ENCODE data around the gene DNMT1. TPM values are rescaled to one million over a fixed set of nuclear protein-coding genes. Genes with fewer than 3 reads are reported as not detected.

DNMT1 gene
- polyA plus RNA-seq, 1 donor from 2014 or later, result 74.6 TPM

DNA sequence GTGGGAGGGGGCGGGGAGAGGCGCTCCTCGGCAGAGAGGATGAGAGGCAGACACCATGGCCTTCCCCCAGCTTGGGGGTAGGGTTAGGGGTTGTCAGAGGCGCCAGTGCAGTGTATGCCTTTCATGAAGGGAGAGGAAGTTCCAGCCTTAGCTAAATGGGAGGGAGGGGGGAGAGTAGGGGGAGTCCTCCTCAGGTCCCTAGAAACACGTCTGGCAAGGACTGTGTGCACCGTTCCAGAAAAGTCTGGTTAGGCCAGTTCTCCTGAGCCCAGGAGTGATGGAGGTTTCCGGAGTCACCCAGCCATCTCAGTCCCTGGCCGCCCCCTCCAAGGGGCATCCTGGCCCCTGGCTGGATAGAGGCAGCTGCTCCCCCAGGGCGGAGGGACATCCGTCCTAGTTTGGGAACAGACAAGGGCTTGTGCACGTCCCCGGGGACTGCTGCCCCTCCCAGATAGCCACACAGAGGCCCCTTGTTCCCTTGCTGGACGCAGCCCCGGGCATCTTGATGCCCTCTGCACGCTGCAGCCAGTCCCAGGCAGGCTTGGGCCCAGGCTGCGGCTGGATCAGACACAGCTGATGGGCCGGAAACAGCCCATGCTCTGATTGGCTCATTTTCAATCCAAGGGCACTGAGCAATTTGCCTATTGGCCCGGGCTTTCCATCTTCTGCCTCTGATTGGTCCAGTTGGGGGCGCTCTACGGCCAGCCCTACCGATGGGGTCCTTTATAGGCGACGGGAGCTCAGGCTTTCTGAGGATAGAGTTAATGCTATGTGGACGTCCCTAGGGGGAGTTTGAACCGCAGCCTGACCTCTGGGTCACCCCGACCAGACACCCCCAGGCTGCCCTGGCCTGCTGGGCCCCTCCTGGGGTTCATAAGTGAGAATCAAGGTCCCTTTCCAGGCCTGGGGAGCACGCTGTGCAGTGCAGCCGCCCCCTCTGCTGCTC, 32.5 kb upstream of the DNMT1 start:
- H3K27ac Mint-ChIP-seq, result peak overlapping the region in 1 of 3 donors; percentile 80
- H3K4me3 Mint-ChIP-seq, result no peak overlapping the region
- H3K4me1 Mint-ChIP-seq, result peaks cover 6 to 24% (median 9%) of the 10 kb centered on the region in 3 donors
- H3K36me3 Mint-ChIP-seq, result peaks cover 2% of the 10 kb centered on the region
- H3K9me3 Mint-ChIP-seq, result no peaks in the 10 kb centered on the region
- H3K27me3 Mint-ChIP-seq, result no peaks in the 10 kb centered on the region

DNA sequence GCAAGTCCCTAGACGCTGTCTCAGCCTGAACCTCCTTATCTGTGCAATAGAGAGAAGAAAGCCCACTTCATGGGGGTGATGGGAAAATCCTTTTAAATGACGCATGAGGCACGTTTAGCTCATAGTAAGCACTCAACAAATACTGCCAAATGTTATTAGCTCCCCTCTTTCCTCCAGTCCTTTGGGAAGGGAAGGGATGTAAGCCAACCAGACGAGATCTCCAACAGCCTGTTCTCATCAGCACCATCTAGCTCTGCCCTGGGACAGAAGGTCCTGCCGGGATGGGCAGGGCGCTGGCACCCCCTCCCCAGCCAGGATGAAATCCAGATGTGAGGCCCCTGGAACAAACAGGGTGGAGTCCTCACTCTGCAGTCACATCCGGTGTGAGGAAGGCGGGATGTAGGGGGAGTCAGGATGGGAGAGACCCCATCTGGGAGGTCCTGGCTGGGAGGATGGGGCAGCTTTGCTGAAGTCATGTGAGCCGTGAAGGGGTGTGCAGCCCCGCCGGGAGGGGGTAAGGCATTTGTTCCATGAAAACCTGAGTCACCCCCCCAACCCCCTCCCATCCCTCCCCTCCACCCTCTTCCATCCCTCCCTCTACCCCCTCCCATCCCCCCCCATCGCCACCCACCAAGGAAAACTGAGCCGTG, 31.7 kb upstream of the DNMT1 start:
- Mint-ChIP-seq H3K4me3 (peak overlapping the region in 1 of 4 donors; percentile 26), H3K27me3 (no peaks in the 10 kb centered on the region), H3K36me3 (peaks cover 2% of the 10 kb centered on the region), H3K9me3 (no peaks in the 10 kb centered on the region), H3K4me1 (peaks cover 5 to 17% (median 6%) of the 10 kb centered on the region in 3 donors), H3K27ac (peak overlapping the region in 1 of 3 donors; percentile 19)

DNA sequence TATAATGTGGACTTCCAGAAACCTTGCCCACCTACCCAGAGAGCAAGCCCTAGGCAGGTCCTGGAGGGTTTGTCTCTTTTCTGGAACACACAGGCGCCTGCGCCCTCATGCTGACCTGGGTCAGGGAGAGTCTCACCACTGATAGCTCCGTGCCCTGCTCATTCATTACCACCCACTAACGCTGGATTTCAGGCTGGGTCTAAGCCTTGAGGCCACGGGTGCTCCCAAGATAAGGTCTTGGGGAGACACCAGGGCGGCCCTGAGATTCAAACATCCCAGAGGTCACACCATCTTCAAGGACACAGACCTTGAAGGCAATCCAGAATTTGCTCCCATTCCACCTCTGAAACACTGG, 31.2 kb upstream of the DNMT1 start:
- H3K4me3 Mint-ChIP-seq, result peak overlapping the region in 1 of 4 donors; percentile 26

DNA sequence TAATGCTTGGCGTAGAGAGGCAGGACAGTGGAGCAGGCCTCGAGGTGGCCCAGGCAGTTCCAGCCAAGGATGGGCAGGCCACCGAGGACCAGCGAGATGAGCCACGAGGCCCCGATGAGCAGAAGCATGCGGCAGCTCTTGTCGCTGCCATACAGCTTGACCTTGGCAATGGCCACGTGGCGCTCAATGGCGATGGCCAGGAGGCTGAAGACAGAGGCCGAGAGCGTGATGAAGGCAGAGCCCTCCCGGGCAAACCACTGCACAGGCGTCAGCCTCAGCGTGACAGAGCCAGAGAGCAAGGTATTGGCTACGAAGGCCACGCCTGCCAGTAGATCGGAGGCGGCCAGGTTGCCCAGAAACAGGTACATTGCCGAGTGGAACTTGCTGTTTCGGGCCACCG, 29.6 kb upstream of the DNMT1 start:
- H3K27ac Mint-ChIP-seq, result no peak overlapping the region
- H3K9me3 Mint-ChIP-seq, result no peaks in the 10 kb centered on the region
- no peak overlapping the region for H3K4me3 Mint-ChIP-seq

More for the DNA sequence above, 31.2 kb upstream of the DNMT1 start:
- Mint-ChIP-seq H3K27ac (peak overlapping the region in 1 of 3 donors; percentile 19), H3K9me3 (no peaks in the 10 kb centered on the region), H3K4me1 (peaks cover 3 to 14% (median 6%) of the 10 kb centered on the region in 3 donors), H3K27me3 (no peaks in the 10 kb centered on the region), H3K36me3 (peaks cover 2% of the 10 kb centered on the region)

DNA sequence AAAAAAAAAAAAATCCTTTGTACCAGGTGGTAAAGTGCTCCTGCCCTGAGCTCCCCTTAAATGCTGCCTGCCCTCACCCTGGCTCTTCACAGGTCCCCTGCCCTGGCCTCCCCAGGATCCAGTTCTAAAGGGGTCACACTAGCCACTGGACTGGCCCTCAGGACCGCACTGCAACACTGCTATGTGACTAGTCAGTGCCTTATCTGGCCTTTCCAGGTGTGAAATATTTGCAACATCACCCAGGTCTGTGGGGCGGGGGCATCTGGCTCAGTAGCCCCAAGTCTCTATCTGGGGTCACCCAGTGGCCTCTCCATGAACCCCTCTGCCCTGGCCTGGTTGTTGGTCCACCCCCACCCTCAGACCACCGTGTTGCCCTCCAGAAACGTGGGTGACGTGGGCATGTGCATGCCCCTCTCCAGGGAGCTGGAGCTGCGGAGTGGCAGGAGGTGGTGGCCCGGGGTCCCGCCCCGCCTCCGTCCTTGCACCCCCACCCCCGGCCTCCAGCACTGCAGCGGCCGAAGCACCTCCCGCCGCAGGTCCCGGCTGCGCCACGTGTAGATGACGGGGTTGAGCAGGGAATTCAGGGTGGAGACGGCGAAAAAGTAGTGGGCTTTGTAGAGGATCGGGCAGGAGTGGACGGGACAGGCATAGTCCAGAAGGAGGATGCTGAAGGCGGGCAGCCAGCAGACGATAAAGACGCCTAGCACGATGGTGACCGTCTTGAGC, 28.9 kb upstream of the DNMT1 start:
- Mint-ChIP-seq H3K9me3 (no peaks in the 10 kb centered on the region), H3K36me3 (peaks cover 2% of the 10 kb centered on the region), H3K27me3 (peaks cover 3% of the 10 kb centered on the region), H3K4me3 (no peak overlapping the region), H3K4me1 (peaks cover 3 to 12% (median 4%) of the 10 kb centered on the region in 3 donors), H3K27ac (no peak overlapping the region)

More for the DNA sequence above, 29.6 kb upstream of the DNMT1 start:
- peaks cover 2% of the 10 kb centered on the region for H3K36me3 Mint-ChIP-seq
- peaks cover 2 to 9% (median 3%) of the 10 kb centered on the region in 3 donors for H3K4me1 Mint-ChIP-seq
- peaks cover 3% of the 10 kb centered on the region for H3K27me3 Mint-ChIP-seq

DNA sequence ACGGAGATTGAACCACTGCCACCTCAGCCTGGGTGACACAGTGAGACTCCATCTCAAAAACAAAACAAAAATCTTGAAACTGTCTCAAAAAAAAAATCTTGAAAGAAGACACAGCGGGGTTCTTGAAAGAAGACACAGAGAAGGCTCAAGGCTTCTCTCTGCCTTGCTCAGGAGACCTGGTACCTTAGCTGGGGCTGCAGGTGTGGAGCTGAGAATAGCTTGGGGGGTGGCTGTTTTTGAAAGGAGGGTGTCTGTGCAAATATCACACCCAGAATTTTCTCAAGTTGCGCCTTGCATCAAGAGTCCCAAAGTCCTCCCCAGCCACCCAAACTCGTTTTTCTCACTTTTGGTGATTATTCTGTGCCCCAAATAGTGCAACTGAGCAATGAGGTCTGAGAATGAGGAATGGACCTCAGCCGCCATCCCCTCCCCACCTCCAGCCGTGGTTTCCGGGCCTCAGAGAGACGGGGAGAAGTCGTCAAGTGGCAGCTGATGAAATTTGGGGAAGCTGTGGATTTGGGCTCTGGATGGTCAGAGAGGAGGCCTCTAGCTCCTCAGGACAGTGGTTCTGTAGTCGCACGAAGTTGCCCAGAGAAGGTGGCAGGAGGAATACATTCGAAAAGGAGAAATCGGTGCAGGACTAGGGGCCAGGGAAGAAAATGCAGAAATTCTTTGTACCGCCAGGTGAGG, 27.6 kb upstream of the DNMT1 start:
- H3K9me3 Mint-ChIP-seq, result no peaks in the 10 kb centered on the region
- peak overlapping the region in 1 of 3 donors; percentile 64 for H3K27ac Mint-ChIP-seq
- peaks cover 2% of the 10 kb centered on the region for H3K36me3 Mint-ChIP-seq
- peaks cover 3 to 7% (median 4%) of the 10 kb centered on the region in 3 donors for H3K4me1 Mint-ChIP-seq
- H3K4me3 Mint-ChIP-seq, result no peak overlapping the region
- H3K27me3 Mint-ChIP-seq, result peaks cover 3% of the 10 kb centered on the region

DNA sequence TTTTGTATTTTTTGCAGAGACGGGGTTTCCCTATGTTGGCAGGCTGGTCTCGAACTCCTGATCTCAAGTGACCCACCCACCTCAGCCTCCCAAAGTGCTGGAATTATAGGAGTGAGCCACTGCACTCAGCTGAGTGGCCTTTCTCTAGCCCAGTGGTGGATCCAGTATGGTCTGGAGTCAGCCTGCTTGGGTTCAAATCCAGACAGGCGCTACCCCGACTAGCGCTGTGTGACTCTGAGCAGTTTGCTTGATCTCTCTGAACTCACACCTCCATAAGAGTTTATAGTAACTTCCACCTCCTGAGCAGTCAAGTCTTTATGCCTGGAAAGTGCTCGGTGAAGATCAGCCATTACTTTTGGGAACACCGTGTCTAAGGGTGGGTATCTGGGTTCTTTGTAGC, 25.9 kb upstream of the DNMT1 start:
- peaks cover 3% of the 10 kb centered on the region for H3K27me3 Mint-ChIP-seq
- H3K36me3 Mint-ChIP-seq, result peaks cover 2% of the 10 kb centered on the region
- peaks cover 3 to 7% (median 4%) of the 10 kb centered on the region in 3 donors for H3K4me1 Mint-ChIP-seq
- peak overlapping the region in 1 of 4 donors; percentile 70 for H3K4me3 Mint-ChIP-seq
- H3K27ac Mint-ChIP-seq, result no peak overlapping the region
- no peaks in the 10 kb centered on the region for H3K9me3 Mint-ChIP-seq

DNA sequence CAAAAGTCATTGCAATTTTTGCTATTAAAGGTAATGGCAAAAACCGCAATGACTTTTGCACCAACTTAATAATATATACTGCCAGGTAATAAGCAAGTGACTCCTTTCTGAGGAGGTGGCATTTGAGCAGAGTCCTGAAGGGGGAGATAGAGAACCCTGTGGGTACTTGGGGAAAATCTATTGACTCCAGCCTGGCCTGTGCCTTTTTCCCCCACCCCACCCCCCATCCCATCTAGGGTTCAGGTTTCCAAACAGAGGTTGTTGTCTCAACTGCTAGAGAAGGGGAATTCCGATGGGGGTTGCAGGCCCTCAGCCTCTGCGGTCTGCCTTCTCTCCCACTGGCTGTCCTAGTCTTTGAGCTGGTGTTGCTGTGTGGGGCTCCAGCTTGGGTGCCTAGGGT, 24.9 kb upstream of the DNMT1 start:
- Mint-ChIP-seq H3K9me3 (no peaks in the 10 kb centered on the region), H3K36me3 (peaks cover 2% of the 10 kb centered on the region), H3K4me3 (no peak overlapping the region), H3K27ac (no peak overlapping the region), H3K4me1 (peaks cover 3 to 7% (median 4%) of the 10 kb centered on the region in 3 donors), H3K27me3 (peaks cover 3% of the 10 kb centered on the region)

DNA sequence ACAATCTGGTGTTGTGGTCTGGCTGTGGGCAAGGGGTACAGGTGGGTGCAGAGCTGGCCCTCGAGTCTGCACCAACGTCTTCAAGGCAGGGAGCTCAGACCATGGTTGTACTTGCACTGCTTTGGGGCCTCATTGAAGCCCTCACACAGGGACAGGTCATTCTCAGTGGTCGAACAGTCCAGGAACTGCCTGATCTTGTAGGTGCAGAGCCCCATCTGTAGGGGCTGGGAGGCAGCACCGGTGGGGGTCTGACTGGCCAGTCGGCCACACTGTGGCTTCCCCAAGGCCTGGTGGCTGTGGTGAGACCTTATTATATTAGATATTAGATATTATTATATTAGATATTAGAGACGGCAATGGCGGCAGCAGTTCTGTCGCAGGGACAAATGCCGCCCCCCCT, 22.3 kb upstream of the DNMT1 start:
- Mint-ChIP-seq H3K36me3 (no peaks in the 10 kb centered on the region), H3K9me3 (no peaks in the 10 kb centered on the region), H3K4me3 (no peak overlapping the region), H3K27me3 (peaks cover 3% of the 10 kb centered on the region), H3K4me1 (peaks cover 0 to 3% (median 2%) of the 10 kb centered on the region in 3 donors), H3K27ac (no peak overlapping the region)

DNA sequence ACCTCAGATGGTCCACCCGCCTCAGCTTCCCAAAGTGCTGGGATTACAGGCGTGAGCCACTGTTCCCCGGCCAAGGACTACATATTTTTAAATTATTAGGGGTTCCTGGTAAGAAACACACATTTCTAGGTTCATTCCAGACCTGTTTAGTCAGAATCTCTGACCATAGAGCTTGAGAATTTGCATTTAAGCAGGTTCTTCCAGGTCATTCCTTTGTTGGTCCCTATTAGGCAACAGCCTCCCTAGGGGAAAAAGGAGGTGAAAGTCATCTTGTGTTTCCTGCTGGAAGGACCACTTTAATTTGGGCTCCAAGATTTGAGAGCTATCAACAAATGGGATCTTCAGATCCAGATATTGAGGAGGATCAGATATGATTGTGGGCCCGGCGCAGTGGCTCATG, 20.0 kb upstream of the DNMT1 start:
- Mint-ChIP-seq H3K36me3 (no peaks in the 10 kb centered on the region), H3K27me3 (no peaks in the 10 kb centered on the region), H3K4me3 (no peak overlapping the region), H3K27ac (no peak overlapping the region), H3K4me1 (peaks cover 2 to 3% (median 2%) of the 10 kb centered on the region in 3 donors), H3K9me3 (no peaks in the 10 kb centered on the region)

DNA sequence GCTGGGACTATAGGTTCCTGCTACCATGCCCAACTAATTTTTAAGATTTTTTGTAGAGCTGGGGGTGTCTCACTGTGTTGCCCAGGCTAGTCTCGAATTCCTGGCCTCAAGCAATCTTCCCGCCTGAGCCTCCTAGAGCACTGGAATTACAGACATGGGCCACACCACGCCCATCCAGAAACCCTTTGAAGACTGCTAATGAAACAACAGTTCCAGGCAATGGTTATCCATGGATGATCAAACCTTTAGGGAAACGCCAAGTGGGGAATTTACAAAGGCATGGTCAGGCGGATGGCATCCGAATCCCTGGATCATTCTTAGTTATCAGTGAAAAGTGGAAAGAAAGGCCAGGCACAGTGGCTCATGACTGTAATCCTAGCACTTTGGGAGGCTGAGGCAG, 16.9 kb upstream of the DNMT1 start:
- H3K4me3 Mint-ChIP-seq, result no peak overlapping the region
- H3K27ac Mint-ChIP-seq, result no peak overlapping the region
- H3K36me3 Mint-ChIP-seq, result no peaks in the 10 kb centered on the region
- H3K27me3 Mint-ChIP-seq, result no peaks in the 10 kb centered on the region
- peaks cover 0 to 4% (median 4%) of the 10 kb centered on the region in 3 donors for H3K9me3 Mint-ChIP-seq
- peaks cover 0 to 2% (median 0%) of the 10 kb centered on the region in 3 donors for H3K4me1 Mint-ChIP-seq

DNA sequence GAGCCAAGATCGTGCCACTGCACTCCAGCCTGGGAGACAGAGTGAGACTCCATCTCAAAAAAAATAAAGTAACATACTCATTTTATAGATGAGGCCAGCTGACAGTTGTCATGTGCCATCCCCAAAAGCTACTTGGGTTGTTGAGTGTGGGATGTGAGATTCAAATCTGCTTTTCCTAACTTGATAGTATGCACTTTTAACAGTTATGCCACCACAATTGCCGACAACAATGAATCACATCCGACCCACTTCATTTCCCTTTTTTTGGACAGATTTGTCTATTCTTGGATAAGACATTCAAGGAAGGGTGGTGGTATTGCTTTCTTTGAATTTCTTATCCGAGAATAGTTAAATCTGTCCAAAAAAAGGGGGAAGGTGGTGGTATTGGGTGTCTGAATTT, 16.3 kb upstream of the DNMT1 start:
- peak overlapping the region in 1 of 3 donors; percentile 85 for H3K27ac Mint-ChIP-seq
- no peaks in the 10 kb centered on the region for H3K27me3 Mint-ChIP-seq
- H3K4me3 Mint-ChIP-seq, result no peak overlapping the region
- H3K36me3 Mint-ChIP-seq, result no peaks in the 10 kb centered on the region
- peaks cover 0 to 2% (median 0%) of the 10 kb centered on the region in 3 donors for H3K4me1 Mint-ChIP-seq
- peaks cover 0 to 4% (median 4%) of the 10 kb centered on the region in 3 donors for H3K9me3 Mint-ChIP-seq

DNA sequence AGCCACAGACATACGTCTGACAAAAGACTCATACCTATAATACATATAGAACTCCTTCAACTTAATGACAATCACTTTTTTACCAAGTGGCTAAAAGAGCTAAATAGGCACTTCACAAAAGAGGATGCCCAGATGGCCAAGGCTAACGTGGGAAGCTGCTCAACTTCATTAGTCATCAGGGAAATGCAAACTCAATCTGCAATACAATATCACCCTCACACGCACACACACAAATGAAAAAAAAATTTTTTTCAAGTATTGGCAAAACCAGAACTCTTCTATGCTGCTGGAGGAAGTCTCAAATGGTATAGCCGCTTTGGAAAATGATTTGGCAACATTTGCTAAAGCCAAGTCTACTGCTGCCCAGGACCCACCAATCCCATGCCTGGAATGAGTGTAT, 14.6 kb upstream of the DNMT1 start:
- Mint-ChIP-seq H3K36me3 (no peaks in the 10 kb centered on the region), H3K9me3 (peaks cover 0 to 4% (median 4%) of the 10 kb centered on the region in 3 donors), H3K4me1 (peaks cover 0 to 2% (median 0%) of the 10 kb centered on the region in 3 donors), H3K4me3 (no peak overlapping the region), H3K27me3 (no peaks in the 10 kb centered on the region), H3K27ac (no peak overlapping the region)

DNA sequence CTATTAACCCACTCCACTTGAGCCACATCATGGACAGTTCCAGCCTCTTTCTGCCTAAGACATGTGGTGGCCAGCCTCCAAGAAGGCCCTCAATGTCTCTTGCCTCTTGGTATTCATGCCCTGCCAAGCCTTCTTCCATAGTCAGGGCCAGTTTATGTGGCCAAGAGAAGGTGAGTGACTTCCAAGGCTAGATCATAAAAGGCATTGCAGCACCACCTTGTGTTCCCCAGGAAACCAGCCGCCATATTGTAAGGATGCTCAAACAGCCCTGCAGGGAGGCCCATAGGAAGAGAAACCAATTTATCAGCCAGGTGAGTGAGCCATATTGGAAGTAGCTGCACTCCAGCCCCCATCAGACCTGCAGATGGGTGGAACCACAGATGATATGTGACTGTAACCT, 12.3 kb upstream of the DNMT1 start:
- H3K9me3 Mint-ChIP-seq, result peaks cover 0 to 4% (median 4%) of the 10 kb centered on the region in 3 donors
- no peak overlapping the region for H3K4me3 Mint-ChIP-seq
- H3K36me3 Mint-ChIP-seq, result no peaks in the 10 kb centered on the region
- no peak overlapping the region for H3K27ac Mint-ChIP-seq
- no peaks in the 10 kb centered on the region for H3K27me3 Mint-ChIP-seq
- peaks cover 0 to 2% (median 0%) of the 10 kb centered on the region in 3 donors for H3K4me1 Mint-ChIP-seq
